PC-3 (cell line): Measurements from ENCODE around the gene ACVR2A. TPM values are rescaled to one million over a fixed set of nuclear protein-coding genes. Genes with fewer than 3 reads are reported as not detected.

Experiments used
- ATAC-seq: fragments of 200-7000 bp; cut with Tn5 transposase; 2 replicates; pipeline ENCODE4 v1.9.1; 2020; ENCODE audit warnings: mild to moderate bottlenecking, moderate library complexity
- BruUV-seq: library from RNA; stranded (reverse); fragments of 400-500 nt; replicated peaks from 2 replicates; lab custom pipeline; 2021; lab: Mats Ljungman, UMichigan
- CTCF ChIA-PET: fragments of 300-600 bp; sonication (Branson Sonifier 250); formaldehyde crosslinking; loops from one replicate; lab custom pipeline; 2022; ENCODE audit warnings: antibody characterized with exemption; lab: Charles Lee
- POLR2A ChIA-PET: fragments of 300-600 bp; sonication (Branson Sonifier 250); formaldehyde crosslinking; loops from one replicate; lab custom pipeline; 2022; ENCODE audit warnings: antibody characterized with exemption; ENCODE audit not compliant: unreplicated experiment; lab: Charles Lee
- DNase-seq: peaks from one replicate; pipeline ENCODE4 v3.0.0-alpha.2; 2015
- H2AFZ ChIP-seq: fragments of 300-600 bp; sonication (generic); 2 replicates; pipeline ENCODE4 v1.6.0; 2016; ENCODE audit warnings: antibody characterized with exemption, low read length
- H3F3A ChIP-seq: fragments of 300-600 bp; sonication (generic); one replicate; pipeline ENCODE4 v1.6.0; 2017; ENCODE audit warnings: antibody characterized with exemption, low read length, control low read depth, mild to moderate bottlenecking; ENCODE audit not compliant: unreplicated experiment
- H3K27ac ChIP-seq: fragments of 300-600 bp; sonication (generic); 2 replicates; pipeline ENCODE4 v1.5.1; 2016; ENCODE audit warnings: mild to moderate bottlenecking, low read length
- H3K27me3 ChIP-seq: fragments of 300-600 bp; sonication (generic); 2 replicates; pipeline ENCODE4 v1.6.1; 2016; ENCODE audit warnings: low read length, mixed read lengths
- H3K36me3 ChIP-seq: fragments of 300-600 bp; sonication (generic); 2 replicates; pipeline ENCODE4 v1.6.1; 2016; ENCODE audit warnings: low read depth, mixed run types, low read length, mixed read lengths
- H3K4me1 ChIP-seq: fragments of 300-600 bp; sonication (generic); 2 replicates; pipeline ENCODE4 v1.5.1; 2016; ENCODE audit warnings: low read length; ENCODE audit not compliant: insufficient read depth
- H3K4me2 ChIP-seq: fragments of 300-600 bp; sonication (generic); 2 replicates; pipeline ENCODE4 v1.6.0; 2016; ENCODE audit warnings: low read length
- H3K4me3 ChIP-seq: fragments of 300-600 bp; sonication (generic); 2 replicates; pipeline ENCODE4 v1.5.1; 2016; ENCODE audit warnings: mild to moderate bottlenecking, low read length, mixed read lengths
- H3K79me2 ChIP-seq: fragments of 300-600 bp; sonication (generic); 2 replicates; pipeline ENCODE4 v1.6.1; 2017; ENCODE audit warnings: low read length, mixed read lengths
- H3K9ac ChIP-seq: fragments of 300-600 bp; sonication (generic); 2 replicates; pipeline ENCODE4 v1.6.0; 2016; ENCODE audit warnings: mild to moderate bottlenecking, low read length
- H3K9me2 ChIP-seq: fragments of 300-600 bp; sonication (generic); replicated peaks from 2 replicates; pipeline ENCODE4 v1.6.1; 2016; ENCODE audit warnings: mixed run types, low read length, mixed read lengths
- H3K9me3 ChIP-seq: fragments of 300-600 bp; sonication (generic); 2 replicates; pipeline ENCODE4 v1.6.1; 2016; ENCODE audit warnings: low read length, mixed read lengths
- H4K20me1 ChIP-seq: fragments of 300-600 bp; sonication (generic); 2 replicates; pipeline ENCODE4 v1.6.1; 2016; ENCODE audit warnings: low read length, mixed read lengths
- CTCF ChIP-seq: fragments of 300-600 bp; sonication (generic); conservative IDR thresholded peaks from 2 replicates; pipeline ENCODE4 v1.5.1; 2017; ENCODE audit warnings: antibody characterized with exemption, low read depth, mild to moderate bottlenecking, low read length
- EZH2 ChIP-seq: fragments of 300-600 bp; sonication (generic); IDR thresholded peaks from one replicate; pipeline ENCODE4 v1.6.1; 2017; ENCODE audit warnings: antibody characterized with exemption, mild to moderate bottlenecking, low read length; ENCODE audit not compliant: unreplicated experiment
- EZH2phosphoT487 ChIP-seq: fragments of 300-600 bp; sonication (generic); IDR thresholded peaks from 2 replicates; pipeline ENCODE4 v1.6.1; 2018; ENCODE audit warnings: mild to moderate bottlenecking, antibody characterized with exemption, low read length, borderline replicate concordance
- intact Hi-C: fragments of 100-400 bp; cut with micrococcal nuclease; formaldehyde crosslinking; loops from 2 replicates; pipeline ENCODE4 v1.9.0; 2023
- total RNA-seq: library from RNA; depleted of rRNA; stranded (reverse); fragments of >200 nt; gene quantifications from 2 replicates; pipeline ENCODE4 v1.2.3, GENCODE V29; 2014

Gene ACVR2A
- total RNA-seq, 1 experiment from 2014 or later, result 6.5 TPM

GRCh38 chr2:147818741-147819140, 26.1 kb upstream of the ACVR2A start:
- Histone ChIP-seq H3K79me2 (no peaks in the 10 kb centered on the region), H3K4me3 (no peak overlapping the region), H3K27me3 (no peaks in the 10 kb centered on the region), H3F3A (no peaks in the 10 kb centered on the region), H3K9ac (no peak overlapping the region), H4K20me1 (no peaks in the 10 kb centered on the region), H3K4me1 (0 out of 2 replicates have a peak, but pooled peaks cover 5% of the 10 kb centered on the region), H3K27ac (no peak overlapping the region), H3K9me2 (no peaks in the 10 kb centered on the region), H3K9me3 (no peaks in the 10 kb centered on the region), H3K4me2 (no peak overlapping the region), H3K36me3 (no peaks in the 10 kb centered on the region), H2AFZ (no peak overlapping the region)
- ATAC-seq, result no peak
- ChIA-PET CTCF (interaction anchor here (0.6 kb wide), 1 partner anchor 20 kb away, joined by 3 read pairs; no protein-coding TSS in a partner anchor), POLR2A (interaction anchor here (0.6 kb wide), 1 partner anchor 92 kb away, joined by 4 read pairs; no protein-coding TSS in a partner anchor)
- TF ChIP-seq CTCF (no peak), EZH2phosphoT487 (no peak), EZH2 (no peak)
- no peak for DNase-seq
- BruUV-seq, result no TSS peak
- intact Hi-C loops, result no loop called here

GRCh38 chr2:147824620-147825019, 20.2 kb upstream of the ACVR2A start:
- Histone ChIP-seq H3K79me2 (no peaks in the 10 kb centered on the region), H3F3A (no peaks in the 10 kb centered on the region), H3K4me3 (no peak overlapping the region), H3K27me3 (no peaks in the 10 kb centered on the region), H2AFZ (no peak overlapping the region), H3K9me2 (no peaks in the 10 kb centered on the region), H3K9ac (no peak overlapping the region), H3K36me3 (no peaks in the 10 kb centered on the region), H3K27ac (no peak overlapping the region), H3K9me3 (no peaks in the 10 kb centered on the region), H3K4me1 (no peaks in the 10 kb centered on the region), H4K20me1 (no peaks in the 10 kb centered on the region), H3K4me2 (no peak overlapping the region)
- intact Hi-C loops, result no loop called here
- ChIA-PET POLR2A (no interaction called here), CTCF (no interaction called here)
- TF ChIP-seq CTCF (no peak), EZH2 (no peak), EZH2phosphoT487 (no peak)
- no TSS peak for BruUV-seq
- DNase-seq, result no peak
- no peak for ATAC-seq

- H2AFZ ChIP-seq, result no peak overlapping the region
- H3K4me2 ChIP-seq, result no peak overlapping the region
- H4K20me1 ChIP-seq, result no peaks in the 10 kb centered on the region
- H3K9me2 ChIP-seq, result no peaks in the 10 kb centered on the region
- peaks cover 14% of the 10 kb centered on the region; the same call in 1 of the 2 replicates for H3K9me3 ChIP-seq
- H3K4me3 ChIP-seq, result no peak overlapping the region
- H3K36me3 ChIP-seq, result no peaks in the 10 kb centered on the region
- H3K4me1 ChIP-seq, result no peaks in the 10 kb centered on the region
- no peak overlapping the region for H3K9ac ChIP-seq
- no peaks in the 10 kb centered on the region for H3F3A ChIP-seq
- no peak for DNase-seq
- no peak overlapping the region for H3K27ac ChIP-seq
- TF ChIP-seq EZH2phosphoT487, result no peak
- no peak for TF ChIP-seq EZH2
- TF ChIP-seq CTCF, result no peak
- ATAC-seq, result no peak
- H3K27me3 ChIP-seq, result no peaks in the 10 kb centered on the region
- intact Hi-C loops, result no loop called here
- H3K79me2 ChIP-seq, result no peaks in the 10 kb centered on the region
- no TSS peak for BruUV-seq
- ChIA-PET CTCF (no interaction called here), POLR2A (no interaction called here)
Measured at GRCh38 chr2:147826278-147827087, 18.3 kb upstream of the ACVR2A start.
